Epithelial cell of proximal tubule (primary cell): Measurements from ENCODE around the gene CTSH. TPM values are rescaled to one million over a fixed set of nuclear protein-coding genes. Genes with fewer than 3 reads are reported as not detected.
"Not testable (repeated sequence)": the region's sequence is repeated elsewhere in the genome, so short reads cannot be mapped to it uniquely, and the experiment has no call there.

Source experiments
- DNase-seq: peaks from one replicate; pipeline ENCODE4 v3.0.0-alpha.2; 2011; ENCODE audit warnings: low read depth
- H3K4me3 ChIP-seq: 2 replicates; pipeline ENCODE4 v1.5.1; 2011; ENCODE audit warnings: low read depth, mild to moderate bottlenecking, low read length
- CTCF ChIP-seq: conservative IDR thresholded peaks from 2 replicates; pipeline ENCODE4 v1.5.1; 2012; ENCODE audit warnings: low read depth, mild to moderate bottlenecking, low read length
- total RNA-seq: library from RNA; depleted of rRNA; stranded (reverse); fragments of >200 nt; gene quantifications from 2 replicates; pipeline ENCODE4 v1.2.3, GENCODE V29; 2015

CTSH gene
- total RNA-seq, 1 donor from 2014 or later: 68.0 TPM

- no peak overlapping the region for H3K4me3 ChIP-seq
- TF ChIP-seq CTCF: no peak
- DNase-seq: no peak
Observed at GRCh38 chr15:78904599-78905358, 40.1 kb downstream of the CTSH start.

- not testable (repeated sequence) for DNase-seq, H3K4me3 ChIP-seq
Observed at GRCh38 chr15:78902281-78903032, 42.4 kb downstream of the CTSH start.

- H3K4me3 ChIP-seq, DNase-seq: not testable (repeated sequence)
Observed at GRCh38 chr15:78900819-78901533, 43.9 kb downstream of the CTSH start.

GRCh38 chr15:78898540-78898939 is 46.3 kb downstream of the CTSH start:
- DNase-seq: no peak
- H3K4me3 ChIP-seq: no peak overlapping the region
- TF ChIP-seq CTCF: no peak

GRCh38 chr15:78895471-78895870 is 49.4 kb downstream of the CTSH start:
- no peak for DNase-seq
- no peak for TF ChIP-seq CTCF
- no peak overlapping the region for H3K4me3 ChIP-seq

- TF ChIP-seq CTCF: no peak
- H3K4me3 ChIP-seq: no peak overlapping the region
- DNase-seq: no peak
Observed at GRCh38 chr15:78893538-78893937, 51.3 kb downstream of the CTSH start.

- H3K4me3 ChIP-seq: no peak overlapping the region
- TF ChIP-seq CTCF: no peak
- DNase-seq: no peak
Observed at GRCh38 chr15:78889000-78889399, 55.8 kb downstream of the CTSH start.
